GM18508 (cell line): ENCODE data around the gene TRIM15.
"Not testable (repeated sequence)": the region's sequence is repeated elsewhere in the genome, so short reads cannot be mapped to it uniquely, and the experiment has no call there.

Source experiments
- ATAC-seq: cut with Tn5 transposase; IDR thresholded peaks from one replicate; pipeline ENCODE4 v1.9.1; 2021; ENCODE audit warnings: moderate number of reproducible peaks; ENCODE audit not compliant: insufficient read depth, unreplicated experiment

TRIM15 gene

GRCh38 chr6:30221395-30221794 lies 58.0 kb downstream of the TRIM15 start:
- not testable (repeated sequence) for ATAC-seq

- ATAC-seq, result not testable (repeated sequence)
Measured at GRCh38 chr6:30221956-30222355, 58.6 kb downstream of the TRIM15 start.
